CD4-positive, alpha-beta T cell treated with Interleukin-12 subunit alpha and Interleukin-12 subunit beta, for 1 hour (primary cell): ENCODE measurements around the gene DDX24.

ENCODE experiments used
- DNase-seq: peaks from one replicate; pipeline ENCODE4 v3.0.0-alpha.2; 2020

DDX24 gene

GRCh38 chr14:94080621-94081385, at the start of gene DDX24, which contains the start of gene IFI27L1:
DDX24 (minus strand) TSS chr14:94081202; CDS start chr14:94079742, 1,460 bp downstream.
IFI27L1 (plus strand) TSS chr14:94081310; CDS start chr14:94096938, 15,628 bp downstream.
- DNase-seq, result peak; percentile 97

GRCh38 chr14:94129758-94130414, 48.9 kb upstream of the DDX24 start:
- peak; percentile 36 for DNase-seq

GRCh38 chr14:94129111-94129757, 48.2 kb upstream of the DDX24 start, which contains the start of gene IFI27L2:
IFI27L2 (minus strand) TSS chr14:94129604; CDS start chr14:94129564, 40 bp downstream.
- DNase-seq, result peak; percentile 75

- no peak for DNase-seq
Measured at GRCh38 chr14:94128216-94128839, 47.3 kb upstream of the DDX24 start.

GRCh38 chr14:94127330-94127729, 46.3 kb upstream of the DDX24 start:
- no peak for DNase-seq

GRCh38 chr14:94126800-94127199, 45.8 kb upstream of the DDX24 start:
- DNase-seq, result no peak

GRCh38 chr14:94126419-94126677, 45.3 kb upstream of the DDX24 start:
- DNase-seq, result no peak

- no peak for DNase-seq
Measured at GRCh38 chr14:94125659-94126418, 44.8 kb upstream of the DDX24 start.

- DNase-seq, result no peak
Measured at GRCh38 chr14:94124582-94125377, 43.8 kb upstream of the DDX24 start.

- no peak for DNase-seq
Measured at GRCh38 chr14:94123868-94124267, 42.9 kb upstream of the DDX24 start.

- no peak for DNase-seq
Measured at GRCh38 chr14:94123296-94123695, 42.3 kb upstream of the DDX24 start.

GRCh38 chr14:94122438-94122837, 41.4 kb upstream of the DDX24 start:
- DNase-seq, result no peak

- no peak for DNase-seq
Measured at GRCh38 chr14:94121485-94121884, 40.5 kb upstream of the DDX24 start.

GRCh38 chr14:94120667-94121340, 39.8 kb upstream of the DDX24 start:
- no peak for DNase-seq

- DNase-seq, result no peak
Measured at GRCh38 chr14:94119071-94119470, 38.1 kb upstream of the DDX24 start.

GRCh38 chr14:94117856-94118255, 36.9 kb upstream of the DDX24 start:
- DNase-seq, result no peak

- no peak for DNase-seq
Measured at GRCh38 chr14:94116701-94117100, 35.7 kb upstream of the DDX24 start.

GRCh38 chr14:94115631-94116030, 34.6 kb upstream of the DDX24 start:
- DNase-seq, result no peak

GRCh38 chr14:94115058-94115591, 34.1 kb upstream of the DDX24 start:
- no peak for DNase-seq

GRCh38 chr14:94114589-94115057, 33.6 kb upstream of the DDX24 start:
- no peak for DNase-seq
